Fibroblast of the aortic adventitia (primary cell): ENCODE measurements around the gene POLD3. TPM values are rescaled to one million over a fixed set of nuclear protein-coding genes. Genes with fewer than 3 reads are reported as not detected.

Experiments
- DNase-seq: peaks from one replicate; pipeline ENCODE4 v3.0.0-alpha.2; 2010; ENCODE audit warnings: low read depth
- H3K4me3 ChIP-seq: 2 replicates; pipeline ENCODE4 v1.5.1; 2011; ENCODE audit warnings: low read depth, mild to moderate bottlenecking, control low read depth, low read length, moderate library complexity
- total RNA-seq: library from RNA; depleted of rRNA; stranded (reverse); fragments of >200 nt; gene quantifications from 2 replicates; pipeline ENCODE4 v1.2.3, GENCODE V29; 2012; ENCODE audit warnings: low replicate concordance
- TF ChIP-seq, protein P1 (sequence below): IDR thresholded peaks from 2 replicates; pipeline ENCODE4 v1.5.1; 2011; ENCODE audit warnings: mild to moderate bottlenecking, low read length, control low read depth, inconsistent platforms; ENCODE audit not compliant: insufficient read depth

The POLD3 gene
- total RNA-seq, 1 donor: 26.8 TPM

DNA sequence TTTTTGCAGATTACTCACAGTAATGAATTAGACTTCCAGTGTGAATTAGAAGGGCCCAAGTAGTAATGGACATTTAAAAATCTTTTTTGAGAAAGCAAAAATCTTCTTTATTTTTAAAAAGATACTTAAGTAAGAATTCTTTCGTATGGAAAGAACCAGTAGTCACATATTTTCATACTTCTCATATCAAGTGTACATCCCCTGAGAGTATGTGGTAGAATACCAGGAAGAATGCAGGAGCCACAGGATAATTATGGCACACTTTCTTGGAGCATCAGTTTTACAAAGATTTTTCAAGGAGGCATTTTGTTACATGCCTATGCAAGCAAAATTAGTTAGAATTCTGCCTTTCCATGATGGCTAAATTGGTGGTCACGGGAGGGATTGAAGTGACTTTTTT is 28.1 kb downstream of the POLD3 start:
- TF ChIP-seq, protein P1, sequence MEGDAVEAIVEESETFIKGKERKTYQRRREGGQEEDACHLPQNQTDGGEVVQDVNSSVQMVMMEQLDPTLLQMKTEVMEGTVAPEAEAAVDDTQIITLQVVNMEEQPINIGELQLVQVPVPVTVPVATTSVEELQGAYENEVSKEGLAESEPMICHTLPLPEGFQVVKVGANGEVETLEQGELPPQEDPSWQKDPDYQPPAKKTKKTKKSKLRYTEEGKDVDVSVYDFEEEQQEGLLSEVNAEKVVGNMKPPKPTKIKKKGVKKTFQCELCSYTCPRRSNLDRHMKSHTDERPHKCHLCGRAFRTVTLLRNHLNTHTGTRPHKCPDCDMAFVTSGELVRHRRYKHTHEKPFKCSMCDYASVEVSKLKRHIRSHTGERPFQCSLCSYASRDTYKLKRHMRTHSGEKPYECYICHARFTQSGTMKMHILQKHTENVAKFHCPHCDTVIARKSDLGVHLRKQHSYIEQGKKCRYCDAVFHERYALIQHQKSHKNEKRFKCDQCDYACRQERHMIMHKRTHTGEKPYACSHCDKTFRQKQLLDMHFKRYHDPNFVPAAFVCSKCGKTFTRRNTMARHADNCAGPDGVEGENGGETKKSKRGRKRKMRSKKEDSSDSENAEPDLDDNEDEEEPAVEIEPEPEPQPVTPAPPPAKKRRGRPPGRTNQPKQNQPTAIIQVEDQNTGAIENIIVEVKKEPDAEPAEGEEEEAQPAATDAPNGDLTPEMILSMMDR: no peak
- DNase-seq: peak; percentile 13
- H3K4me3 ChIP-seq: no peak overlapping the region

DNA sequence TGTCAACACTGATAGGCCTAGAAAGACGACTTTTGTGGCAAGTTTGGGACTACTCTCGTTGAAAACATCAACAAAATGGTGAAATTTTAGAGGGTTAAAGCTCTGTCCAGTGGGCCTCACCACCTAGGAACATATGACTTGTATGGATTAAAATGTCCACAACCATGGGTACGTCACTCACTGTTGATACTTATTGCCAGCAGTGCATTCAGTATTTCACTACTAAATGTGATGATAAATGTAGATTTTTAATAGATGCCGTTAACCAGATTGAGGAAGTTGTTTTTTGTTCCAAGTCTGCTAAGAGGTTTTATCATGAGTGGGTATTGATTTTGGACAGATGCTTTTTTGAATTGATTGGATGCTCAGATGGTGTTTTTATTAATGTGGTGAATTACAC is 33.7 kb downstream of the POLD3 start:
- TF ChIP-seq, protein P1: no peak
- H3K4me3 ChIP-seq: no peak overlapping the region
- DNase-seq: no peak

DNA sequence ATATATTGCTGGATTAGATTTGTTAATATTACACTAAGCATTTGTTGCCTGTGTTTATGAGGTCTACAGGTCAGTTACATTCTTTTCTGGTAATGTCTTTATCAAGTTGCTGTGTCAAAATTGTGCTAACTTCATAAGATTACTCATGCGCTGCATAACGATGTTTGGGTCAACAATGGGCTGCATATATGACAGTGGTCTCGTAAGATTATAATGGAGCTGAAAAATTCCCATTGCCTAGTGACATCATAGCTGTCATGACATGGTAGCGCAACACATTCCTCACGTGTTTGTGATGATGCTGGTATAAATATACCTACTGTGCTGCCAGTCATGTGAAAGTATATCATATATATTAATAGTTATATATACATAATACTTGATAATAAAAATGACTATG is 34.2 kb downstream of the POLD3 start:
- DNase-seq: no peak
- H3K4me3 ChIP-seq: no peak overlapping the region
- TF ChIP-seq, protein P1: no peak

DNA sequence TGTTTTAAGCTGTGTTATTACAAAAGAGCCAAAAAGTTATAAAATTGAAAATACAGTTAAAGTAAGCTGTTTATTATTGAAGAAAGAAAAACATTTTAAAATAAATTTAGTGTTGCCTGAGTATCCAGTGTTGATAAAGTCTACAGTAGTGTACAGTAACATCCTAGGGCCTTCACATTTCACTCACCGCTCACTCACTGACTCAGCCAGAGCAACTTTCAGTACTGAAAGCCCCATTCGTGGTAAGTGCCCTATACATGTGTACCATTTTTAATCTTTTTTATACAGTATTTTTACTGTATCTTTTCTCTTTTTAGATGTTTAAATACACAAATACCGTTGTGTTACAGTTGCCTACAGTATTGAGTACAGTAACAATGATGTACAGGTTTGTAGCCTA is 35.0 kb downstream of the POLD3 start:
- no peak overlapping the region for H3K4me3 ChIP-seq
- DNase-seq: no peak
- TF ChIP-seq, protein P1: no peak

DNA sequence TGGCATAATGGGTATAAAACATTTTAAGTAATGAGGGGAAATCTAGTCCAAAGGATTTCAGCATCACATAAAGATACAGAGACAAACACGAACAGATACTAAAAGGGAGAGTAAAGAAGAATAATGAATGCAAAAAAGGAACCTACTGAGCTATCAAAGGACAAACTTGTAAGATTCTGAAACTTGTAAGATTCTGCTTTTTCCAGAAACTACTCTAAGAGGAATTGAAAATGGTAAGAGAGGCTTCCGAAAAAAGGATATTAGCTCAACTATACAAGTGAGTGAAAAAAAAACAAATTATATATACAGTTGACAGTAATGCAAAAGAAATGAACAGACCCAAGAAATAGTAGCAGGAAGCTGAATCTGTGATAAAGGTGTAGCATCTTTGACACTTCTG is 37.7 kb downstream of the POLD3 start:
- no peak overlapping the region for H3K4me3 ChIP-seq
- no peak for DNase-seq
- TF ChIP-seq, protein P1: no peak

DNA sequence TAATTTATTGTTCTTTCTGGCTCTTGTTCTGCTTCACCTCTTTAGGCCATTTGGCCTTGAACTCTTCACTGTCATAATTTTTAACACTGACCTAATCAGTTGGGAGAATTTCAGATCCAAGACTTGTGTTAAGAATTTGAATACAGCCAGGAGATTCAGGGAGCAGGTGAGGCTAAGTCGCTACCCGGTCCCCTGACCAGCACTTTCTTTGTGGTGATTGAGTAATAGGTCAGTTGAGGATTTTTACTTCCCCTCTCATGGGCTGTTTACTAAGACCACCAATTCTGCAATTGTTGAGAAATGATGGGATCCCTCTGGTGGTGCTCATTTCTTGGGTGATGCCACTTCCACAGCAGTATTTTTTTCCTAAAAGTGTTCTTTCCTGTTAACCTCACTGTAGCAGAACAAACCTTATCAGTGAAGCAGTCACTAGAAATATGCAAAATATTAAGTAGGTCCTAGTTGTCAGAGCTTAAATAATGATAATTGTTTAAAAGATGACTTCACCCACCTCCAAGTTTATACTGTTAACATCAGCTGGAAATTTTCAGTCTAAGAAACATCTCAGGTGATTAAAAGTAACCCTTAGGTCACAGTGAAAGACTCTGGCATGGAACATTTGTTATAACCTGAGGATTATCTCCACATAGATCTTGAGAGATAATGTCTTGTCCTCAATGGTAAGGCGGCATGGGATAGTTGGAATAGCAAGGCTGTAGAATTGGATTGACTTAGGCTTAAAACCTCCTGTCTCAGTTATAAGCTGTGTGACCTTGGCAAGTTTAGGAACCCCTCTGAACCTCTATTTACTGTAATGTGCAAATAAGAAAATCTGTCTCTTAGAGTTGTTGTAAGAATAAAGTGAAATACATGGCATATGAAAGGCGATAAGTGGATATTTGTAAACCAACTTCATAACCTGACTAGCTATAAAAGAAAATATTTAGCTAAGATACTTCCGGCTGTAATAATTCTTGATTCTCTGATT is 41.3 kb downstream of the POLD3 start:
- no peak overlapping the region for H3K4me3 ChIP-seq
- TF ChIP-seq, protein P1: no peak
- DNase-seq: no peak

DNA sequence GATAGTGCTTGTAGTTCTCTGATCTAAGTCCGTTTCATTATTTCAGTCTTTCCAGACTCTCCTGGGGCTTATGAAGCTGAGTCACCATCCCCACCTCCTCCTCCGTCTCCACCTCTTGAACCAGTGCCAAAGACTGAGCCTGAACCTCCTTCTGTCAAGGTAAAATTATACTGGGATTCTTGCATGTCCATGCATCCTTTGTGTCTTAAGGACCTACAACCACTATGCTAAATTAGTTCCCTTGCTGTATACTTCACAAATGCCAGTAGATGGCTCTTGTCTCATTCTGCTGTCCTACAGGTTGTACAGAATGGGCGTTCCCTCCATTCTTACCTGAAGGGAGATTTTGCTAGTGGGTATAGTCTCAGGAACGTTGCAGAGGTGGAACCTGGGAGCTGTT is 42.2 kb downstream of the POLD3 start:
- DNase-seq: peak; percentile 63
- H3K4me3 ChIP-seq: no peak overlapping the region
- TF ChIP-seq, protein P1: peak; percentile 49
